ENCODE measurements around the gene CNNM1.
A peak's percentile ranks its signal among the peaks of the same experiment; 100 is the strongest.

The CNNM1 gene

GRCh38 chr10:99318475-99318874 lies 10.7 kb upstream of the CNNM1 start:
- no peak for TF ChIP-seq ZFX (IDR thresholded peaks at IDR 0.05)
- no peak for TF ChIP-seq CTCF (conservative IDR thresholded peaks at IDR 0.05)
- H3K27ac ChIP-seq = no peak overlapping the region

GRCh38 chr10:99325281-99325680 lies 3.9 kb upstream of the CNNM1 start:
- no peak for TF ChIP-seq CTCF (conservative IDR thresholded peaks at IDR 0.05)
- no peak for TF ChIP-seq ZFX (IDR thresholded peaks at IDR 0.05)
- no peak overlapping the region for H3K27ac ChIP-seq

- TF ChIP-seq ZFX (IDR thresholded peaks at IDR 0.05) (no peak), CTCF (conservative IDR thresholded peaks at IDR 0.05) (no peak)
- H3K27ac ChIP-seq = no peak overlapping the region
Observed at GRCh38 chr10:99326871-99327270, 2.3 kb upstream of the CNNM1 start.

GRCh38 chr10:99328579-99329303 lies 415 bp upstream of the CNNM1 start:
- H3K27ac ChIP-seq = peak overlapping the region; percentile 79
- no peak for TF ChIP-seq ZFX (IDR thresholded peaks at IDR 0.05)
- no peak; the same call in 1 of the 2 replicates for TF ChIP-seq CTCF (conservative IDR thresholded peaks at IDR 0.05)

- no peak for TF ChIP-seq ZFX (IDR thresholded peaks at IDR 0.05)
- no peak for TF ChIP-seq CTCF (conservative IDR thresholded peaks at IDR 0.05)
- peak overlapping the region; percentile 79 for H3K27ac ChIP-seq
Observed at GRCh38 chr10:99329554-99330346, 594 bp downstream of the CNNM1 start.

GRCh38 chr10:99330347-99330924 lies 1.3 kb downstream of the CNNM1 start:
- TF ChIP-seq CTCF (conservative IDR thresholded peaks at IDR 0.05) (no peak), ZFX (IDR thresholded peaks at IDR 0.05) (no peak)

More at GRCh38 chr10:99330347-99330924, 1.3 kb downstream of the CNNM1 start:
- no peak overlapping the region for H3K27ac ChIP-seq

Data from C4-2B (cell line).